ENCODE data around the gene NUMA1.

The NUMA1 gene

GRCh38 chr11:72061739-72062396, 18.5 kb downstream of the NUMA1 start:
- no peak for DNase-seq

DNA sequence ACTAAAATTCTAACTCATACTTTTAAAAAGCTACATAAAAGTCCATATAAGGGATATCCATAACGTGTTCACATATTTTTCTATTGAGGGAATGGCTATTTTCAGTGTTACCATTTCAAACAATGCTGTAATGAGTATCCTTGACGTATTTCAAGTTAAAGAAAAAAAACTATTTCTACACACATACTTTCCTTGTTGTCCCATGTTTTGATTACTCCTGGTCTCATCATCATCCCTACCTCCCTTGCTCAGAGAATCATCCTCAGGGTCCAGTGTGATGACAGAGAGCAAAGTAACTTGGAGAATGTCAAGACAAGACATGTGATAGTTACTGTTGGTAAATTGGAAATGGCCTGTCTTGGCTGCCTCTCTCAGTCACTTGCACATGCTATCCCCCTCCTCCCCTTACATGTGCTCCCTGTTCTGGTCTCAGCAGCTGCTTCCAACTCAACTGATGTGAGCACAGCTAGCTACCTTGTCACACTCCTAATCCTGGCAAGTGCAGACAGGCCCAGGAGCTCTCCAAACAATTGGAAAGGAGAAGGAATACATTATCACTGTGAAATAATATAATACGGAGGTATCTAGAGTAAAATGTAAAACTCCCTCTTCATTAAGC, 21.8 kb downstream of the NUMA1 start:
- DNase-seq = no peak

- DNase-seq = no peak
These were observed 31.4 kb downstream of the NUMA1 start for GRCh38 chr11:72048766-72049460.

DNA sequence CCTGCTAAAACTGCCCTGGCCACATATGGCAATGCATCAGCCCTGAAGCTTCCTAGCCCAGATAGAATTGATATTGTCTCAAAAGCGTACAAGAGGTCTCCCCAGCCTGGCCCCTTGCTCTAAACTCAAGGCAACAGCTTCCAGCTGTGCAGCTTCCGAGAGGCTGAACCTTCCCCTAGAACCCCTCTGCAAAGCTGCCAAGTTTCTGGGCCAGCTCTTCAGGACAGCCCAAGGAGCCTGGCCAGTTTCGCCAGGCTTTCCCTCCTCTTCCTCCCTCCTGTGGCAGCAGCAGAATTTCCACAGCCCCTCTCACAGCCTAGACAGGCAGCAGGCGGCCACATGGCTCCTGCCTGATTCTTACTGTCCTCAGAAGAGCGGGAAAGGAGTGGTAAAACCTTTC, 34.5 kb downstream of the NUMA1 start:
- DNase-seq = no peak

GRCh38 chr11:72042064-72042745, 38.1 kb downstream of the NUMA1 start:
- DNase-seq = no peak

DNA sequence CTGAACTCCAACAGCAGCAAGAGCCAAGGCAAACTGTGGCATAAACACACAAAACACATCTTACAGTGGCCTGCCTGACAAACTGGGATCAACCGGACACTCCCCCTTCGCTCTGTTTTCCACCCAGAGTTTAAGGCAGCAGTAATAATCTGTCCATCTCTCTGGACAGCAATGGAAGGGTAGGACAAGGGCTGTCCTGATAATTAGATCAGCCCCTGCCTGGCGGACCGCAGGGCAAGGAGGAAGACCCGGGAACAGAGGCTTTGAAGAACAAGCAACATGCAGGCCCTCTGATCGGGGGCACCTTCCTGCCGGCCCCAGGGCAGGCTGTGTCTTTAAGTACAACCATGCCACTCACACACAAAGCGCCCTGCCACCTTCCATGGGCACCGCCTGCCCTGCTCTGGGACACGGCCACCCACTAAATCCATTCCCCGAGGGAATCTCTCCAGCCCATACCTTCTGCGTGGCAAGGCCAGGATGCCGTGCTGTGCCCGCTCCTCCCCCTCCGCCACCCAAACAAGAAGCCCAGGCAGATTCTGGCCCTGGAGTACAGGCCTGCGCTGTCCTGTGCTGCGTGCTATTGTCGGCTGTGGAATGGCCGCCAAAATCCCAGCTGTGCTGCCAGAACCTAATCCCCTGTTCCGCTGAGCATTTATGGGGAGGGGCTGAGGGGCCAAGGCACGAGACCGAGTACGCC, 38.8 kb downstream of the NUMA1 start:
- DNase-seq = peak; percentile 23 to 63

DNA sequence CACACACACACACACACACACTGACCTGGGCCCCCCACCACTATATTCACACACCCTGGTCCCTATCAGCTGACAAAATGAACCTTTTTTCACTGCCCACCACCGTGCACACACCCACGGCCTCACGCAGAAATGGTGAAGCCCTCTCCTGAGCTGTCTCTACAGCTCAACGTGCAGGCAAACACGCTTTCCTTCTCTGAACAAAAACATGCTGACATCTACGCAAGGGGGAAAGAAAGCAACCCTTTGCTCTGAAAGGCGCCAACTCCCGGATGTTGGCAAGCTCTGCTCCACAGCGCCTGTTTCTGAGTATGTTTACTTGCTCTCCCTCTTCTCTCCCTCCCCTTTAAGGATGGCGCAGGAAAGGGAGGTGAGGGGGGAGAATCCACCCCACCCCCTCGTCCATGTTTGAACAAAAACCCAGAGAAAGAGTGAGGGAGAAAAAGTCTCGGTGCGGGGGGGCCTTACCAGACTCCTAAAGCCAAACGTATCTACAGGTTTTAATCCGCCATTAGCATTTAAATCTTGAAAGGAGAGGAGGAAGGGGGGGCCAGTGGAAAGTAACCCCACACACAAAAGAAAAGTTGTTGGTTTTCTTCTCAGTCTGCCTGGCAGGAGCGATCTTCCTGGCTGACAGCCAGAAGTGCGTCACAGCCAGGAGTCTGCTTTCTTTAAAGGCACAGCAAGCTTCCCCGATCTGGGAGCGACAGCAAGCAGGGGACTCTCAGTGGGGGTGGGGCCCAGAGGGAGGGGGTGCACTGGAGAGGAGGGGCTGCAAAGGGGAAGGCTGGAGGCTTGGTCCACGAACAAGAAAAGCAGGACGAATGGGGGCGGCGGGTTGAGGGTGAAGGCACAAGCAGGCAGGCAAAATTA, 39.6 kb downstream of the NUMA1 start:
- DNase-seq = peak; percentile 47 to 81

DNA sequence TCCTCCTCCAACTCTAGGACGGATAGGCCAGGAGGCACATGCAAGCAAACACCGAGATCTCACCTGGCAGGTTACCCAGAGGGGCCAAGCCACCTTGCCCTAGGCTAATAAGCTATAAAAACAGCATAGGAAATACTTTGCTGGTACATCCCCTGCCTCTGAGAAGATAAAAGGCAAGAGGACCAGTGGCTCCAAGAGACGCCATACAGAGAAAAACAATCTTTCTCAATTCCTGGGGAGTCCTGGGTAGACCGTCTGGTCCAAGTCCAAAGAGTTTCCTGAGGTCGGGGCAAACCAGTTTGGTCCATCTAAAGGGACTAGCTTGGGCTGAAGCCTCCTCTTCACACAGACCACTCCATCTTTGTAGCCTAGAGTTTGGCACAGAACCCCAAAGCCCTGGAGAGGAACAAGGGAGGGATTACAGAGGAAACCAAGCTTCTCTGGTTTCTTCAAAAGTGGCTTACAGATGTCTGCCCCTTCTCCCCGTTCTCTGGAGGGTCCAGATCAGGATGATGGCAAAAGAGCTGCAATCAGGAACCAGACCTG, 40.4 kb downstream of the NUMA1 start:
- DNase-seq = no peak

DNA sequence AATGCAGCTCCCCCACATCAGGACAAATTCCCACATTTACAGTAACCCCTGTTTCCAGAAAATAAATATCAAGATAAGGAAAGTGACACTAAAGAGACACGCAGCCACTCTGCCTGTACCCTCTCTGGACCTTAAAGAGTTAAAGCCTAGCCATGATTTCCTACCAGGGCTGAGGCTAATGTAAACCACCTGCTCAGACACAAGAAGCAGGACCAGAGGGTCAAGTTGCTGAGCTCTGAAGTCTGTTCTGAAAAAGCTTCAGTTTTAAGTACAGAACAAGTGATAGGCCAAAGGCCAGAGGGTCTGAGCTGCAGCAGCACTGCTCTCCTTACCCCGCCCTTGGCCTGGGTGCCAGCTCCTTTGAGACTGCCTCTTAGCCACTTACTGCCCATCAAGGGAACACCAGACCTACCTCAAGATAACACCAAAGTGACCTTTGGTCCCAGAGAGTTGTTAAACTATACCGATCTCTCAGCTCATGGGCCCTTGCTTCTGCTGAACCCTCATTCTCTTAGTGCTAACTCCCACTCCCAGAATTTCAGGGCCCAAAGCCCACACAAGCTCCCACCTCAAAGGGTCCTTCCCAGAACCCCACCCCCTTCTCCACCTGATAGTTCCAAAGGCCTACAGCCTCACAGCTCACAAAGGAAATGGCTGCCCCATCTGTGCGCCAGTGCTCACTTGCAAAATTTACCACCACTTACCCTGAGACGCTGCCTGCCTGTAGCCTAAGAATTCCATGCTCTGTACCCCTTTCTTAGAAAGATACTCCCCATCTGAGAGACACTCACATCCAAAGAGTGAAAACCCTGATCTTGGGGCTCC, 41.1 kb downstream of the NUMA1 start:
- no peak for DNase-seq

DNA sequence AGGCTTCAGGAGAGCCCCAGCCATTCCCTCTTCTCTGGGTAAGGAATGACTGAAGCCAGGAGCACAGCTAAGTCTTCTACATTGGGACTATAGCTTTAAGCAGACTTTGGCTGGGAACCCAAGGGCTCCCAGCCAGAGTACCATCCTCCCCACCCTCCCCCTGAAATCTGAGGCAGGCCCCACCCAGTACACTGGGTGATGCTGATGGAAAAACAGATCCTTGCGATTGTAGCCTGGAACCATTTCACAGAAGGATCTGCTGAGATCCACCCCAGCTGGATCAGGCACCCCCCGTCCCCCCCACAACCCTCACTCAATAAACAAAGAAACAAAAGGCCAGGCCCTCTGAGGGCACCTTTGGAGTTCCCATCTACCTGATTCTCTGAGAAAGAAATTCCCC, 41.9 kb downstream of the NUMA1 start:
- peak in 1 of 2 experiments; percentile 79 for DNase-seq

GRCh38 chr11:72037554-72038311, 42.6 kb downstream of the NUMA1 start:
- DNase-seq = no peak

DNA sequence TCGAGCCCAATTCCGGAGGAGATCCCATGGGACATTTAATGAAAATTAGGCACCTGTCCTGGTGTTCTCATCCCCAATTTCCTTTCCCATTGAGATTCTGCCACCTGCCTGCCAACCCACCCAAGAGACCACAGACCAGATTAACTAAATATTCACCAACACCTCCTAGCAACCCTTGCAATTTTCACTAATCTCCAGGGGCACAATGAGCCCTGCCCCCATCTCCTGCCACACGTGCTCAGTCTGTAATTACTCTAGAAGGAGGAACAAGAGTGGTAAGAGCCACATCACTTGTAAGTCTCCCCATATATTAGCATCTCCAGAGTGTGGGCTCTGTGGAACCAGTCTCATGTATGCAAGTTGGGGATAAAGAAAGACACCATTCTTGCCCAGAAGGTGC, 43.7 kb downstream of the NUMA1 start:
- no peak for DNase-seq

- DNase-seq = no peak
These were observed 49.8 kb downstream of the NUMA1 start for GRCh38 chr11:72030472-72031045.

DNA sequence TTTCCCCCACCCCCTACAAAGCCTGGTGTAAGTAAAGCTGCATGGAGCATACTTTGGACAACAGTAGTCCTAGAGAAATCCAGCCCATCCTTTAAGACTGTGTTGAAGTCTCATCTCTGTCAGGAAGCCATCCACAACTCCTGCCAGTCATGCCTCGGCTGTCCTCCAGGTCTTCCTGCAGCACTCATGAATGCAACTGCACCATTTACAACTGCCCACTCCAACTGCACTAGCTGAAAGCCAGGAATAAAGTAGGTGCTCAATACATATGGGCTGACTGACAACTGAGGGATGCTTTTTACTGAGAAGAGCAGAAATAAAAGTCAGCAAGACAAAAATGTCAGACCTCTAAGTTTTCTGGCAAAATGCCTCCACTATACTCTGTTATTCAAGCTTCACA, 54.3 kb downstream of the NUMA1 start:
- DNase-seq = no peak

DNA sequence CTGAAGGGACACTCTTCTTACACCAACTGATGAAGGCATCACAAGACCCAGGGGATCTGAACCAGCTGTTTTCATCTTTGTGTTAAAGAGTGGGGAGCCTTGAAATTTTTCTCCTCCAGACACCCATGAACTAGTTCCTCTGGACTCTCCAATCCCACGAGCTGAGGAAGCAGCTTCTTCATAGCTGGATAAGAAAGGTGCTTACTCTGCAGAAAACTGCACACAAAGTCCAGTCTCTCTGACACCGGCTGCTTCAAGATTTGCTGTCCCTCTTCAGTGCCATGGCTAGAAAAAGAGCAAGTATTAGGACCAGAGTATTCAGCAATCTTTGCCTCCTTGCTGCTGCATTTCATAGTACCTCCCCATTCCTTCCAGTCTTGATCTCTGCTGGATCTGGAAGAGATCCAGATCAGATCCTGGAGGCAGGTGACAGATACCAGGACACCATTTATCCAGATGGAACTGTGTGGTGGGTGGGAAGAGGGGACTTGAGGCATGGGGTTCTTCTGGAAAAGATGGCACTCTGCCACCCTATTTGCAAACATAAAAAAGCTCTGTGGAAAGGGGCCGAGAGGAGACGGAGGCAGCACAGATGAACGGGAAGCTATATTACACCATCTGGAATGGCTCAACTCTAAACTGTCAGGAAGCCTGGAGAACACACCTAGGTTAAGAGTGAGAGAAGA, 56.1 kb downstream of the NUMA1 start:
- no peak for DNase-seq

GRCh38 chr11:72023335-72023734, 57.0 kb downstream of the NUMA1 start:
- no peak for DNase-seq

DNA sequence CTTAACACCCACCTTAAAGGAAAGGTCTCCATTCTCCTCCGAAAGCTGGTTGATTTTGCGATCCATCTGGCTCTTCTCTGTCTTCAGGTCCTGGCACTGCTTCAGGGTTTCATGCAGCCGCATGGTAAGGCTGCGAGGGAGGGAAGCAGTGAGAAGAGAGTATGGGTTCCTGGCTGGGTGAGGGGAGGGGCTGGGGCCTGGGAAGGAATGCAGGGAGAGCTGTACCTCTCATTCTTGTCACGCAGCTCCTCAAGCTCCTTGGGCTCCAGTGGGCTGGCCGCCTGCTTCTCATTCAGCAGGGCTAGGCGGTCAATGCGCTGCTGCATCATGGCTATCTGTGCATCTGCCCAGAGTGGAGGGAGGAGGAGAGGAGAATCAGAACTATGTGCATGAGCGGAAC, 62.2 kb downstream of the NUMA1 start:
- DNase-seq = no peak

- DNase-seq = no peak
These were observed 64.8 kb downstream of the NUMA1 start for GRCh38 chr11:72015511-72016061.

All from cerebellar nuclear complex (tissue), 1 donor.